GM12891 (cell line): ENCODE measurements around the gene FZR1.

Source experiments
- DNase-seq: peaks from one replicate; pipeline ENCODE4 v3.0.0; 2011; ENCODE audit warnings: low spot score; ENCODE audit not compliant: insufficient read length
- FAIRE-seq: peaks from 2 replicates; lab custom pipeline; 2011; peaks lifted over from hg19 to GRCh38; lab: Jason Lieb, UNC
- PAX5 ChIP-seq: IDR thresholded peaks from 2 replicates; pipeline ENCODE4 v1.6.1; 2011; ENCODE audit warnings: low read length, moderate library complexity, mild to moderate bottlenecking; ENCODE audit not compliant: insufficient read depth, severe bottlenecking
- POLR2A ChIP-seq: IDR thresholded peaks from 2 replicates; pipeline ENCODE4 v1.6.1; 2011; ENCODE audit warnings: low read depth, low read length, control low read depth
- POLR2AphosphoS5 ChIP-seq: IDR thresholded peaks from 2 replicates; pipeline ENCODE4 v1.6.1; 2011; ENCODE audit warnings: low read depth, low read length, control low read depth
- POU2F2 ChIP-seq: IDR thresholded peaks from 2 replicates; pipeline ENCODE4 v1.6.1; 2011; ENCODE audit warnings: low read depth, mild to moderate bottlenecking, control low read depth, low read length, moderate library complexity
- SPI1 ChIP-seq: IDR thresholded peaks from 2 replicates; pipeline ENCODE4 v1.6.1; 2011; ENCODE audit warnings: low read depth, low read length, control low read depth
- TAF1 ChIP-seq: IDR thresholded peaks from 2 replicates; pipeline ENCODE4 v1.6.1; 2011; ENCODE audit warnings: low read depth, low read length, control low read depth

The FZR1 gene

GRCh38 chr19:3570606-3571011 is 64.5 kb downstream of the FZR1 start:
- FAIRE-seq (no peak), DNase-seq (no peak)
- TF ChIP-seq POU2F2: no peak
- no peak for TF ChIP-seq POLR2A
- TF ChIP-seq SPI1: no peak
- no peak for TF ChIP-seq PAX5
- no peak for TF ChIP-seq TAF1

- peak; percentile 98 for DNase-seq
- no peak for TF ChIP-seq POU2F2
- TF ChIP-seq TAF1: no peak
- FAIRE-seq: peak; percentile 100
These were observed 66.2 kb downstream of the FZR1 start for GRCh38 chr19:3572132-3572854.

- DNase-seq (no peak), FAIRE-seq (no peak)
- TF ChIP-seq POLR2A (no peak), TAF1 (no peak), POU2F2 (no peak), PAX5 (no peak), SPI1 (no peak), POLR2AphosphoS5 (no peak)
These were observed 66.7 kb downstream of the FZR1 start, which contains the start of gene HMG20B for GRCh38 chr19:3572855-3573161. HMG20B (plus strand) TSS chr19:3572944; CDS start chr19:3573310, 366 bp downstream.

GRCh38 chr19:3573162-3573857 is 67.2 kb downstream of the FZR1 start:
- TF ChIP-seq SPI1: no peak
- no peak for TF ChIP-seq POLR2AphosphoS5
- no peak for TF ChIP-seq POU2F2
- TF ChIP-seq TAF1: no peak
- TF ChIP-seq POLR2A: no peak
- no peak for TF ChIP-seq PAX5
- DNase-seq (no peak), FAIRE-seq (no peak)

GRCh38 chr19:3573858-3574637 is 67.9 kb downstream of the FZR1 start:
- DNase-seq (peak; percentile 87), FAIRE-seq (peak; percentile 97)
- TF ChIP-seq TAF1: no peak
- no peak for TF ChIP-seq PAX5
- no peak for TF ChIP-seq POLR2AphosphoS5
- no peak for TF ChIP-seq SPI1
- no peak for TF ChIP-seq POU2F2
- no peak for TF ChIP-seq POLR2A

- DNase-seq: no peak
- TF ChIP-seq POU2F2 (no peak), PAX5 (no peak), POLR2AphosphoS5 (no peak), TAF1 (no peak), SPI1 (no peak), POLR2A (no peak)
- no peak for FAIRE-seq
These were observed 69.2 kb downstream of the FZR1 start for GRCh38 chr19:3575260-3575741.

GRCh38 chr19:3575949-3576673 is 70.0 kb downstream of the FZR1 start:
- DNase-seq (no peak), FAIRE-seq (no peak)
- TF ChIP-seq SPI1 (no peak), TAF1 (no peak), PAX5 (no peak), POLR2AphosphoS5 (no peak), POLR2A (no peak), POU2F2 (no peak)

- no peak for TF ChIP-seq TAF1
- TF ChIP-seq PAX5: no peak
- TF ChIP-seq POLR2AphosphoS5: no peak
- TF ChIP-seq SPI1: no peak
- no peak for TF ChIP-seq POU2F2
- no peak for DNase-seq
- no peak for FAIRE-seq
These were observed 70.8 kb downstream of the FZR1 start for GRCh38 chr19:3576696-3577443.
